Activated CD4-positive, alpha-beta T cell treated with anti-CD3 and anti-CD28 coated beads for 36 hours (primary cell): Measurements from ENCODE around the gene MMP23B. TPM values are rescaled to one million over a fixed set of nuclear protein-coding genes. Genes with fewer than 3 reads are reported as not detected.
A peak's percentile ranks its signal among the peaks of the same experiment; 100 is the strongest.
"Not testable (repeated sequence)": the region's sequence is repeated elsewhere in the genome, so short reads cannot be mapped to it uniquely, and the experiment has no call there.

ENCODE experiments used
- ATAC-seq: fragments of 200-7000 bp; cut with Tn5 transposase; one replicate; pipeline ENCODE4 v1.10.0; 2021; ENCODE audit warnings: mild to moderate bottlenecking, moderate library complexity
- CTCF ChIA-PET: fragments of 350-600 bp; sonication (Branson Sonifier 250); formaldehyde crosslinking; loops from one replicate; lab custom pipeline; 2021; ENCODE audit warnings: antibody characterized with exemption; lab: Charles Lee
- POLR2A ChIA-PET: fragments of 350-600 bp; sonication (Branson Sonifier 250); formaldehyde crosslinking; loops from one replicate; lab custom pipeline; 2021; ENCODE audit warnings: antibody characterized with exemption, inconsistent platforms; lab: Charles Lee
- DNase-seq: peaks from one replicate; pipeline ENCODE4 v3.0.0-alpha.2; 2020
- H3K27ac Mint-ChIP-seq: one replicate; pipeline ENCODE4 v1.8.0; 2021; ENCODE audit warnings: mixed read lengths
- H3K27me3 Mint-ChIP-seq: one replicate; pipeline ENCODE4 v1.8.0; 2021; ENCODE audit warnings: mixed read lengths
- H3K36me3 Mint-ChIP-seq: one replicate; pipeline ENCODE4 v1.8.0; 2021; ENCODE audit warnings: low read depth, mixed read lengths
- H3K4me1 Mint-ChIP-seq: one replicate; pipeline ENCODE4 v1.8.0; 2021; ENCODE audit warnings: mixed read lengths
- H3K4me3 Mint-ChIP-seq: one replicate; pipeline ENCODE4 v1.8.0; 2021; ENCODE audit warnings: mild to moderate bottlenecking, moderate library complexity, mixed read lengths
- H3K9me3 Mint-ChIP-seq: one replicate; pipeline ENCODE4 v1.8.0; 2021; ENCODE audit warnings: low read depth, mixed read lengths
- intact Hi-C, 2 experiments: fragments of 100-400 bp; cut with DNase I in 1 of 2; cut with micrococcal nuclease in 1 of 2; formaldehyde crosslinking; loops; one replicate each; pipeline versions ENCODE4 v1.14.2 to v1.15.1; 2022 to 2024; cut with DNase I, micrococcal nuclease
- total RNA-seq, 2 experiments: library from RNA; stranded (reverse); gene quantifications; one replicate each; pipeline ENCODE4 v1.2.3, GENCODE V29; 2021

MMP23B gene
- total RNA-seq, 2 experiments from 2014 or later = 0.77 to 1.2 TPM

DNA sequence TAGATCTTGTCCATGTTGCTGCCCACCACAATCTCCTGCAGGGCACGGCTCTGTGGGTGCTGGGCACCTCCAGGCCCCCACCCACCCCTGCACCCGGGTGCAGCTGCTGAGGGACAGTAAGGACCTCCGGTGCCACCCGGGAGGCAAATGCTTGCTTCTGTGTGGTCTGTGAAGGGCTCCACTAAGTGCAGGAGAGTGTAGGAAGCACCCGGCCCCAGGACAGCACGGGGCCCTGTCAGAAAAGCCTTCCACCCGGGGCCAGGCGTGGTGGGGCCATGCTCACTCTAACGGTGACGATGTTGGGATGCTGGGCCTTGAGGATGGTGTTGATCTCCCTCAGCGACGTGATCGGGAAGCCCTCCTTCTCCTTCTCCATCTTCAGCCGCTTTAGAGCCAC, 5.5 kb downstream of the MMP23B start:
- CTCF ChIA-PET, H3K36me3 Mint-ChIP-seq, intact Hi-C loops, ATAC-seq, DNase-seq, H3K4me3 Mint-ChIP-seq, H3K27ac Mint-ChIP-seq, H3K9me3 Mint-ChIP-seq, H3K4me1 Mint-ChIP-seq, POLR2A ChIA-PET, H3K27me3 Mint-ChIP-seq: not testable (repeated sequence)

- DNase-seq, H3K9me3 Mint-ChIP-seq, H3K4me1 Mint-ChIP-seq, H3K27ac Mint-ChIP-seq, H3K4me3 Mint-ChIP-seq, POLR2A ChIA-PET, intact Hi-C loops, CTCF ChIA-PET, H3K27me3 Mint-ChIP-seq, H3K36me3 Mint-ChIP-seq, ATAC-seq: not testable (repeated sequence)
Measured at GRCh38 chr1:1638528-1638927, 6.6 kb downstream of the MMP23B start.

DNA sequence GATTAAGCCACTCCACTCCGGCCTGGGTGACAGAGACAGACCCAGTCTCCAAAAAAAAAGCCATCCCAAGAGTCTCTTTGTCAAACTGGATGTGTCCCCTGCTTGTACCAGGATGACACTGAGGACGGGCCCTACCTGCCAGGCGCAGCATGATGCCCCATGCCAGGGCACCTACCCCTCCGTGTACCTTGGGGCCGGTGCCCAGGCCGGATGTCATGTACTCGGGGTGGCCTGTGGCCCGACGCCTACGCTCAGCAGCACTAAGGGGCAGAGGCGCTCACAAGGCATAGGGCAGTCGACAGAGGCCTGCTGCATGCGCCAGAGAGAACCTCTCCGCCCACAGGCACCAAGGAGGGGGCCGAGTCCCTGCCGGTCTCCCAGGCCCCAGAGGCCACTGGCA, 7.4 kb downstream of the MMP23B start:
- DNase-seq, H3K4me3 Mint-ChIP-seq, intact Hi-C loops, H3K27me3 Mint-ChIP-seq, CTCF ChIA-PET, H3K9me3 Mint-ChIP-seq, POLR2A ChIA-PET, H3K4me1 Mint-ChIP-seq, H3K27ac Mint-ChIP-seq, ATAC-seq, H3K36me3 Mint-ChIP-seq: not testable (repeated sequence)

- ATAC-seq, DNase-seq, H3K27ac Mint-ChIP-seq, H3K9me3 Mint-ChIP-seq, H3K27me3 Mint-ChIP-seq, H3K36me3 Mint-ChIP-seq, intact Hi-C loops, H3K4me1 Mint-ChIP-seq, CTCF ChIA-PET, H3K4me3 Mint-ChIP-seq, POLR2A ChIA-PET: not testable (repeated sequence)
Measured at GRCh38 chr1:1640081-1640480, 8.1 kb downstream of the MMP23B start.

GRCh38 chr1:1640711-1641461, 8.9 kb downstream of the MMP23B start:
- intact Hi-C loops = not testable (repeated sequence)

GRCh38 chr1:1646326-1646725, 14.4 kb downstream of the MMP23B start:
- ATAC-seq, intact Hi-C loops, H3K4me3 Mint-ChIP-seq, DNase-seq, H3K27me3 Mint-ChIP-seq, H3K9me3 Mint-ChIP-seq, CTCF ChIA-PET, H3K27ac Mint-ChIP-seq, POLR2A ChIA-PET, H3K4me1 Mint-ChIP-seq: not testable (repeated sequence)
- peaks cover 32% of the 10 kb centered on the region for H3K36me3 Mint-ChIP-seq

More at GRCh38 chr1:1640711-1641461, 8.9 kb downstream of the MMP23B start:
- CTCF ChIA-PET, DNase-seq, POLR2A ChIA-PET, H3K4me3 Mint-ChIP-seq, H3K9me3 Mint-ChIP-seq, H3K4me1 Mint-ChIP-seq, H3K36me3 Mint-ChIP-seq, H3K27me3 Mint-ChIP-seq, ATAC-seq, H3K27ac Mint-ChIP-seq: not testable (repeated sequence)

DNA sequence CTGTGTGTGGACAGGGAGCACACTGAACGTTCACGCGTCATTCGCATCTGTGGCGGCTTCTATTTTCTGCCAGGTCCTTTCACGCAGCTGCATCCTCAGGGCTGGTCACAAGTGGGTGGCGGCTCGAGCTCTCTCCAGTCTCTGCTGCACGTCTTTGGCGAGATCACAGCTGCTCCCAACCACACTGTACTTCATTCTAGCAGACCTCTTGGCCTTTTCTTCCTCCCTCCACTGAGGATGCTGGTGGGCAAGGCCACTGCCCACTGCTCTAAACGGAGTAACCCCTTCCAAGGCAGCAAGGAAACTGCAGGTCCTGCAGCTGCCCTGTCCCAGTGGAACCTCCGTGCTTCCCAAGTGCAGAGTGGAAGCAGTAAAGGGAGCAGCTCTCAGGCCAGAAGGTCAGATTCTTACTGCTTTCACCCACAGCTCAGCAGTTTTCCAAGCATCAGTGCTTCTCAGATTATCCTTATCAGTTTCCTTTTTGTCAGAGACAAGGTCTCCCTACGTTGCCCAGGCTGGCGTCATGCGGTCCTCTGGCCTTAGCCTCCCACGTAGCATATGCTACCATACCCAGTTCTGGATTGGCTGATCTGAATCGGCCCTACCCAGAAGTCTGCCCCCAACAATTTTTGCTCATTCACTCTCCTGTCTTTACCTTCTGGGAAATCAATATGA, 15.7 kb downstream of the MMP23B start:
- peak overlapping the region; percentile 13 for H3K27ac Mint-ChIP-seq
- CTCF ChIA-PET, H3K27me3 Mint-ChIP-seq: not testable (repeated sequence)

GRCh38 chr1:1648265-1648664, 16.3 kb downstream of the MMP23B start:
- POLR2A ChIA-PET, CTCF ChIA-PET: not testable (repeated sequence)

More for the DNA sequence above, 15.7 kb downstream of the MMP23B start:
- ATAC-seq, POLR2A ChIA-PET, H3K4me3 Mint-ChIP-seq, DNase-seq, H3K9me3 Mint-ChIP-seq, intact Hi-C loops, H3K4me1 Mint-ChIP-seq: not testable (repeated sequence)
- peaks cover 43% of the 10 kb centered on the region for H3K36me3 Mint-ChIP-seq

GRCh38 chr1:1658583-1659549, 26.9 kb downstream of the MMP23B start, which contains the start of gene CDK11B:
CDK11B (minus strand) TSS chr1:1659004; CDS start chr1:1657485, 1,519 bp downstream.
- H3K27ac Mint-ChIP-seq = peak within 1 kb of the TSS; percentile 99
- H3K4me1 Mint-ChIP-seq, H3K27me3 Mint-ChIP-seq, CTCF ChIA-PET, H3K9me3 Mint-ChIP-seq: not testable (repeated sequence)
- DNase-seq = peak; percentile 96
- H3K36me3 Mint-ChIP-seq = peaks cover 11% of the 10 kb centered on the region
- ATAC-seq = peak; percentile 95
- peak within 1 kb of the TSS; percentile 90 for H3K4me3 Mint-ChIP-seq
- intact Hi-C loops = loop anchor here in 1 of 2 experiments (1.0 to 5.0 kb wide), 10 partner anchors 28 to 284 kb away; partner anchors contain the start of genes ATAD3B, AURKAIP1, CCNL2 and GNB1
- POLR2A ChIA-PET = interaction anchor here (0.7 kb wide), 1 partner anchor 56 kb away, joined by 4 read pairs; no protein-coding TSS in a partner anchor

More at GRCh38 chr1:1648265-1648664, 16.3 kb downstream of the MMP23B start:
- peaks cover 45% of the 10 kb centered on the region for H3K36me3 Mint-ChIP-seq
- H3K4me3 Mint-ChIP-seq, ATAC-seq, DNase-seq, H3K27ac Mint-ChIP-seq, H3K9me3 Mint-ChIP-seq, H3K27me3 Mint-ChIP-seq, intact Hi-C loops, H3K4me1 Mint-ChIP-seq: not testable (repeated sequence)

GRCh38 chr1:1662392-1662791, 30.4 kb downstream of the MMP23B start:
- H3K27ac Mint-ChIP-seq, H3K4me3 Mint-ChIP-seq: not testable (repeated sequence)

More at GRCh38 chr1:1662392-1662791, 30.4 kb downstream of the MMP23B start:
- DNase-seq, H3K36me3 Mint-ChIP-seq, H3K9me3 Mint-ChIP-seq, intact Hi-C loops, H3K4me1 Mint-ChIP-seq, ATAC-seq, CTCF ChIA-PET, H3K27me3 Mint-ChIP-seq, POLR2A ChIA-PET: not testable (repeated sequence)
